ENCODE results near the gene DGCR8. TPM values are rescaled to one million over a fixed set of nuclear protein-coding genes. Genes with fewer than 3 reads are reported as not detected.

The DGCR8 gene
- total RNA-seq, 1 donor from 2014 or later, result 38.1 TPM

- Histone ChIP-seq H3K27ac (ENCODE audit: low read depth, low read length) (no peak overlapping the region), H3K4me1 (ENCODE audit: control insufficient read depth in 3 of 3, insufficient read depth in 3 of 3, low read length in 3 of 3) (peaks cover 16 to 53% (median 30%) of the 10 kb centered on the region in 3 donors), H3K9ac (ENCODE audit: low read depth in 1 of 3, low read length in 3 of 3) (no peak overlapping the region), H3K36me3 (ENCODE audit: control insufficient read depth in 3 of 3, insufficient read depth in 3 of 3, low read length in 3 of 3) (peaks cover 49 to 59% (median 51%) of the 10 kb centered on the region in 3 donors), H3K27me3 (ENCODE audit: control insufficient read depth in 3 of 3, insufficient read depth in 3 of 3, low read length in 3 of 3) (no peaks in the 10 kb centered on the region), H3K4me3 (ENCODE audit: low read length in 3 of 3) (no peak overlapping the region), H3K9me3 (ENCODE audit: control insufficient read depth in 3 of 3, low read length in 3 of 3) (no peaks in the 10 kb centered on the region)
These were observed 43.5 kb downstream of the DGCR8 start for GRCh38 chr22:20123366-20124082.

- Histone ChIP-seq H3K4me1 (ENCODE audit: control insufficient read depth in 3 of 3, insufficient read depth in 3 of 3, low read length in 3 of 3) (peaks cover 9 to 45% (median 24%) of the 10 kb centered on the region in 3 donors), H3K9ac (ENCODE audit: low read depth in 1 of 3, low read length in 3 of 3) (peak overlapping the region in 2 of 3 donors; percentile 20 to 33), H3K27me3 (ENCODE audit: control insufficient read depth in 3 of 3, insufficient read depth in 3 of 3, low read length in 3 of 3) (no peaks in the 10 kb centered on the region), H3K36me3 (ENCODE audit: control insufficient read depth in 3 of 3, insufficient read depth in 3 of 3, low read length in 3 of 3) (peaks cover 48 to 53% (median 51%) of the 10 kb centered on the region in 3 donors), H3K4me3 (ENCODE audit: low read length in 3 of 3) (no peak overlapping the region), H3K27ac (ENCODE audit: low read depth, low read length) (no peak overlapping the region), H3K9me3 (ENCODE audit: control insufficient read depth in 3 of 3, low read length in 3 of 3) (no peaks in the 10 kb centered on the region)
These were observed 44.2 kb downstream of the DGCR8 start for GRCh38 chr22:20124083-20124787.

- peak overlapping the region; percentile 32 to 72 (median 43) for H3K9ac ChIP-seq (ENCODE audit: low read depth in 1 of 3, low read length in 3 of 3)
- H3K27ac ChIP-seq (ENCODE audit: low read depth, low read length), result peak overlapping the region; percentile 45
- H3K4me3 ChIP-seq (ENCODE audit: low read length in 3 of 3), result no peak overlapping the region
- H3K4me1 ChIP-seq (ENCODE audit: control insufficient read depth in 3 of 3, insufficient read depth in 3 of 3, low read length in 3 of 3), result peaks cover 10 to 46% (median 28%) of the 10 kb centered on the region in 3 donors
- no peaks in the 10 kb centered on the region for H3K9me3 ChIP-seq (ENCODE audit: control insufficient read depth in 3 of 3, low read length in 3 of 3)
- H3K27me3 ChIP-seq (ENCODE audit: control insufficient read depth in 3 of 3, insufficient read depth in 3 of 3, low read length in 3 of 3), result no peaks in the 10 kb centered on the region
- peaks cover 39 to 43% (median 43%) of the 10 kb centered on the region in 3 donors for H3K36me3 ChIP-seq (ENCODE audit: control insufficient read depth in 3 of 3, insufficient read depth in 3 of 3, low read length in 3 of 3)
These were observed 45.4 kb downstream of the DGCR8 start for GRCh38 chr22:20125201-20126174.

GRCh38 chr22:20126284-20127029 is 46.4 kb downstream of the DGCR8 start:
- Histone ChIP-seq H3K27ac (ENCODE audit: low read depth, low read length) (no peak overlapping the region), H3K9me3 (ENCODE audit: control insufficient read depth in 3 of 3, low read length in 3 of 3) (no peaks in the 10 kb centered on the region), H3K27me3 (ENCODE audit: control insufficient read depth in 3 of 3, insufficient read depth in 3 of 3, low read length in 3 of 3) (no peaks in the 10 kb centered on the region), H3K4me1 (ENCODE audit: control insufficient read depth in 3 of 3, insufficient read depth in 3 of 3, low read length in 3 of 3) (peaks cover 14 to 45% (median 32%) of the 10 kb centered on the region in 3 donors), H3K4me3 (ENCODE audit: low read length in 3 of 3) (no peak overlapping the region), H3K9ac (ENCODE audit: low read depth in 1 of 3, low read length in 3 of 3) (peak overlapping the region in 1 of 3 donors; percentile 32), H3K36me3 (ENCODE audit: control insufficient read depth in 3 of 3, insufficient read depth in 3 of 3, low read length in 3 of 3) (peaks cover 35 to 42% (median 38%) of the 10 kb centered on the region in 3 donors)

- H3K27me3 ChIP-seq (ENCODE audit: control insufficient read depth in 3 of 3, insufficient read depth in 3 of 3, low read length in 3 of 3), result no peaks in the 10 kb centered on the region
- H3K36me3 ChIP-seq (ENCODE audit: control insufficient read depth in 3 of 3, insufficient read depth in 3 of 3, low read length in 3 of 3), result peaks cover 27 to 36% (median 29%) of the 10 kb centered on the region in 3 donors
- H3K9ac ChIP-seq (ENCODE audit: low read depth in 1 of 3, low read length in 3 of 3), result no peak overlapping the region
- peaks cover 16 to 48% (median 33%) of the 10 kb centered on the region in 3 donors for H3K4me1 ChIP-seq (ENCODE audit: control insufficient read depth in 3 of 3, insufficient read depth in 3 of 3, low read length in 3 of 3)
- no peak overlapping the region for H3K27ac ChIP-seq (ENCODE audit: low read depth, low read length)
- H3K9me3 ChIP-seq (ENCODE audit: control insufficient read depth in 3 of 3, low read length in 3 of 3), result no peaks in the 10 kb centered on the region
- no peak overlapping the region for H3K4me3 ChIP-seq (ENCODE audit: low read length in 3 of 3)
These were observed 47.4 kb downstream of the DGCR8 start for GRCh38 chr22:20127318-20127868.

- Histone ChIP-seq H3K27me3 (ENCODE audit: control insufficient read depth in 3 of 3, insufficient read depth in 3 of 3, low read length in 3 of 3) (no peaks in the 10 kb centered on the region), H3K4me1 (ENCODE audit: control insufficient read depth in 3 of 3, insufficient read depth in 3 of 3, low read length in 3 of 3) (peaks cover 22 to 55% (median 39%) of the 10 kb centered on the region in 3 donors), H3K9me3 (ENCODE audit: control insufficient read depth in 3 of 3, low read length in 3 of 3) (no peaks in the 10 kb centered on the region), H3K36me3 (ENCODE audit: control insufficient read depth in 3 of 3, insufficient read depth in 3 of 3, low read length in 3 of 3) (peaks cover 25 to 36% (median 28%) of the 10 kb centered on the region in 3 donors), H3K4me3 (ENCODE audit: low read length in 3 of 3) (no peak overlapping the region), H3K9ac (ENCODE audit: low read depth in 1 of 3, low read length in 3 of 3) (no peak overlapping the region), H3K27ac (ENCODE audit: low read depth, low read length) (no peak overlapping the region)
These were observed 48.0 kb downstream of the DGCR8 start for GRCh38 chr22:20127869-20128618.

GRCh38 chr22:20128619-20128901 is 48.5 kb downstream of the DGCR8 start:
- no peaks in the 10 kb centered on the region for H3K9me3 ChIP-seq (ENCODE audit: control insufficient read depth in 3 of 3, low read length in 3 of 3)
- no peak overlapping the region for H3K4me3 ChIP-seq (ENCODE audit: low read length in 3 of 3)
- H3K27ac ChIP-seq (ENCODE audit: low read depth, low read length), result no peak overlapping the region
- peaks cover 26 to 58% (median 44%) of the 10 kb centered on the region in 3 donors for H3K4me1 ChIP-seq (ENCODE audit: control insufficient read depth in 3 of 3, insufficient read depth in 3 of 3, low read length in 3 of 3)
- no peak overlapping the region for H3K9ac ChIP-seq (ENCODE audit: low read depth in 1 of 3, low read length in 3 of 3)
- no peaks in the 10 kb centered on the region for H3K27me3 ChIP-seq (ENCODE audit: control insufficient read depth in 3 of 3, insufficient read depth in 3 of 3, low read length in 3 of 3)
- H3K36me3 ChIP-seq (ENCODE audit: control insufficient read depth in 3 of 3, insufficient read depth in 3 of 3, low read length in 3 of 3), result peaks cover 25 to 36% (median 26%) of the 10 kb centered on the region in 3 donors

- H3K27me3 ChIP-seq (ENCODE audit: control insufficient read depth in 3 of 3, insufficient read depth in 3 of 3, low read length in 3 of 3), result no peaks in the 10 kb centered on the region
- peaks cover 32 to 58% (median 49%) of the 10 kb centered on the region in 3 donors for H3K4me1 ChIP-seq (ENCODE audit: control insufficient read depth in 3 of 3, insufficient read depth in 3 of 3, low read length in 3 of 3)
- peaks cover 21 to 31% (median 25%) of the 10 kb centered on the region in 3 donors for H3K36me3 ChIP-seq (ENCODE audit: control insufficient read depth in 3 of 3, insufficient read depth in 3 of 3, low read length in 3 of 3)
- no peak overlapping the region for H3K27ac ChIP-seq (ENCODE audit: low read depth, low read length)
- peak overlapping the region in 1 of 3 donors; percentile 40 for H3K9ac ChIP-seq (ENCODE audit: low read depth in 1 of 3, low read length in 3 of 3)
- H3K9me3 ChIP-seq (ENCODE audit: control insufficient read depth in 3 of 3, low read length in 3 of 3), result no peaks in the 10 kb centered on the region
- no peak overlapping the region for H3K4me3 ChIP-seq (ENCODE audit: low read length in 3 of 3)
These were observed 49.1 kb downstream of the DGCR8 start for GRCh38 chr22:20128902-20129746.

All from skeletal muscle tissue (tissue), 4 donors.